Daoy (cell line): ENCODE measurements around the gene SIRT3. TPM values are rescaled to one million over a fixed set of nuclear protein-coding genes. Genes with fewer than 3 reads are reported as not detected.
A peak's percentile ranks its signal among the peaks of the same experiment; 100 is the strongest.
"Not testable (repeated sequence)": the region's sequence is repeated elsewhere in the genome, so short reads cannot be mapped to it uniquely, and the experiment has no call there.

Experiments used
- DNase-seq: peaks from one replicate; pipeline ENCODE4 v3.0.0-alpha.2; 2015; ENCODE audit warnings: low read depth
- total RNA-seq: library from RNA; depleted of rRNA; stranded (reverse); fragments of >200 nt; shearing (Covaris generic); gene quantifications from 2 replicates; pipeline ENCODE4 v1.2.3, GENCODE V29; 2014

Gene SIRT3
- total RNA-seq, 1 experiment from 2014 or later: 5.4 TPM

DNA sequence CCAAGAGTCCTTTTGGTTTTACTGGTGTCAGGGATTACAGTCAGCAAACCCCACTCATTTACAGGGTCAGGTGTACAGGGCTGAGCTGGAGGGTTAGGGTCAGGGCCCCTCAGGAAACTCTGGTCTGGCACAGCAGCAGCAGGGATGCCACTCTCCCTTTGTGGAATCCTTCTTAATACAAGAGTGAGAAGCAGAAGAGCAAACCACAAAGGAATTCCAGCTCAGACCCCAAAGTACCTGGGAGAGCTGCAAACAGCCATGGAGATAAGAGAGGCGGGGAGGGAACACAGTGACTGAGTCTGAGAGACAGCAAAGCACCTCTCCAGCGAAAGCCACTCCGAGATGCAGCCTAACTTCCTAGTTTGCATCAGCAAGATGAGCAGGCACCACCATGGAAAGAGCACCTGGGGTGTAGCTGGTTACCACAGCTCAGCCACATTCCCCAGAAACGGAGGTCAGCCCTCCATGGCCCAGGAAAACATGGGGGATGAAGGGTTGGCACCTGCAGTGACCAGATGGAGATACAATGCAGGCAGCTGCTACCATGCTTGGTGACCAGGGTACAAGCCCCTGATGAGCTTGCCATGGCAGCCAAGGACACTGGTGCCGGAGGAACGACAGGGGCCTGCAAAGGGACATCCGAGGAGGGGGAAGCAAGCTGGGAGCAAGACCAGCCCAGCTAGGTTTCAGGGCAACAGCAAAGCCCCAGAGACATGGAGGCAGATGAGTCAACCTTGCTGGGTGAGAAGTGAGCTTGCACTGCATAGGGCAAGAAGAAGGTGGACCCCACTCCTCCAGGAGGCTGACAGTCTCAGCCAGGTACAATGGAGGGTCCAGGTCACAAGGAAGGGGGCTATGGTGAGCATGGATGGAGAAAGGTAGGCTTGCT lies 32.8 kb downstream of the SIRT3 start:
- DNase-seq: peak; percentile 0

DNA sequence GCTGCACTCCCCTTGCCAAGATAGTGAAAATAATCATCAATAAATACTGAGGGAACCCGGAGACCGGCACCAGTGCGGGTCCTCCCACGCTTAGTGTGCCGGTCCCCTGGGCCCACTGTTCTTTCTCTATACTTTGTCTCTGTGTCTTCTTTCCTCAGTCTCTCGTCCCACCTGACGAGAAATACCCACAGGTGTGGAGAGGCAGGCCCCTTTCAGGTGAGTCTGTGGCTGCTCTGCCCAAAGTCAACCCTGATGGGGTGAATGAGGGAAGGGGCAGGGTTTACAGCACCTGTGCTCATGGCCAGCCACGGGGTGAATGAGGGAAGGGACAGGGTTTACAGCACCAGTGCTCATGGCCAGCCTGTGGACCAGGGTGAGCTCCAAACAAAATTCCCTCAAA lies 33.7 kb downstream of the SIRT3 start:
- no peak for DNase-seq

DNA sequence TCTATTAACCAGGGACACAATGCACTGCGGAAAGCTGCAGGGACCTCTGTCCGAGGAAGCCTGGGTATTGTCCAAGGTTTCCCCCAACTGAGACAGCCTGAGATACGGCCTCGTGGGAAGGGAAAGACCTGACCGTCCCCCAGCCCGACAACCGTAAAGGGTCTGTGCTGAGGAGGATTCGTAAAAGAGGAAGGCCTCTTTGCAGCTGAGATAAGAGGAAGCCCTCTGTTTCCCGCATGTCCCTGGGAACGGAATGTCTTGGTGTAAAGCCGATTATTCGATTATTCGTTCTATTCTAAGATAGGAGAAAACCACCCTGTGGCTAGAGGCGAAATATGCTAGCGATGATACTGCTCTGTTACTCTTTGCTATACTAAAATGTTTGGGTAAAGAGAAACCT lies 34.2 kb downstream of the SIRT3 start:
- no peak for DNase-seq

DNA sequence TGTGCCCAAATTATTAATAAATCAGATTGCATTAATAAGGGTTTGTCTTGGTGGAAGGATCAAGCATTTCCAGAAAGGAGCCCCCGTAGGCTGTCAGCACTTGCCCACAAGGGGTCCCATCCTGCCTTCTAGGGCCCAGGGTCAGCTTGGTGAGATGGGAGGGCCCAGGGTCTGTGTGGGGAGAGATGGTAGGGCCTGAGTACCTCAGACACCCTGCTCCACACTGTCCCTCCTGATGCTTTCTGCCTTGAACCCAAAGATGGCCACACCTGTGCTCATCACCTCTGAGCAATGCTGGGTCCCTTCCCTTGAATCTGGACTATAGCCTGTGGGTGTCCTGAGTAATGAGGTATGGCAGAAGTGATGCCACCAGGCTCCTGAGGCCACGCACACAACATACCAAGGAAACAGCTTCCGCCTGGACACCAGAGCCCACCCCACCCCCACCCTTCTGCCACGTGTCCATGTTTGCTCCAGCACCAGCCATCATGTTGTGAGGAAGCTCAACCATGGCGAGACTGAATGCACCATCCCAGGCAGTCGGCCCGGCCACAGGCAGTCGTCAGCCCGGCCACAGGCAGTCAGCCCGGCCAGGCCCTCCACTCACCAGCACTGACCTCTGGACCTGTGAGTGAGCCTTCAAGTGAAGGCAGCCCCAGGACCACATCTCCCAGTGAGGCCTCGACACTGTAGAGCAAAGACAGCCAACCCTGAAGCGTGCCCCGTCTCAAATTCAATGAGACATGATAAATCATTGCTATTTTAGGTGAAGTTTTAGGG lies 35.7 kb downstream of the SIRT3 start:
- DNase-seq: no peak

DNA sequence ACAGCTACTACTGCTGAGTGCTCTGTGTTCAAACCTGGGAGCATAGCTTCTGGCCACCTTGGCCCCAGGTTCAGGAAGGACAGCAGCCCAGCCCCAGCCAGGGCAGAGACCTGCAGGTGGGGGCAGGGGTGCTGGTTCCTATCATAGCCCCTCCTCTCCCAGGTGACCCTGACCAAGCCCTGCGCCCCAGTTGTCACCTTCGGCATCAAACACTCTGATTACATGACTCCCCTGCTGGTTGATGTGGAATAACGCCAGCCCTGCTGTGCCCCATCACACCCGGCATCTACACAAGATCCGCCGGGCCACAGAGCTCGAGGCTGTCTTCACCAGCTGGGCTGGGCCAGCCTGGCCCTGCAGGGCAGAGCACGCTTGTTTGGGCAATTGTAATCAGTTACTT lies 36.4 kb downstream of the SIRT3 start:
- no peak for DNase-seq

DNA sequence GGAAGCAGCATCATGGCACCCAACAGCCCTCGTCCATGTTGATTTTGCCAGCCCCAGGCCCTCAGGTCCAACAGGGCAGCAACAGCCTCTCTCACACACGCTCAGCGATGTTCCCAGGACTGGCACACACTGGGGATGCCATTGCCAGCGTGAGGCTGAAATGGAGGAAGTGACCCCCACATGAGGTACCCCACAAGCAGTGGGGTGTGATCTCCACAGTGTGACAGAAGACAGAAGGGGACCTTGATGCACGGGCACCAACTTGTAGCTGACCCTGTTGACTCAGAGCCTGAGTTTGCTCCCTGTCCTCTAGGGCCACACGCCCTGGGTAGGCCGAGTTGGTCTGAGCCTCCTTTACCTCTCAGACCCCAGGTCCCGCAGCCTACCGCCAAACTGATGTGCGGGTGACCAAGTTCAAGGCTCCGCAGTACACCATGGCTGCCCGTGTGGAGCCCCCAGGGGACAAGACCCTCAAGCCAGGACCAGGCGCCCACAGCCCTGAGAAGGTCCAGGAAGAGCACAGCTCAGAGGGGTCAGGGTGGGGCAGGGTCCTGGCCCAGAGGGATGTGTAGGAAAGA lies 37.0 kb downstream of the SIRT3 start:
- no peak for DNase-seq

DNA sequence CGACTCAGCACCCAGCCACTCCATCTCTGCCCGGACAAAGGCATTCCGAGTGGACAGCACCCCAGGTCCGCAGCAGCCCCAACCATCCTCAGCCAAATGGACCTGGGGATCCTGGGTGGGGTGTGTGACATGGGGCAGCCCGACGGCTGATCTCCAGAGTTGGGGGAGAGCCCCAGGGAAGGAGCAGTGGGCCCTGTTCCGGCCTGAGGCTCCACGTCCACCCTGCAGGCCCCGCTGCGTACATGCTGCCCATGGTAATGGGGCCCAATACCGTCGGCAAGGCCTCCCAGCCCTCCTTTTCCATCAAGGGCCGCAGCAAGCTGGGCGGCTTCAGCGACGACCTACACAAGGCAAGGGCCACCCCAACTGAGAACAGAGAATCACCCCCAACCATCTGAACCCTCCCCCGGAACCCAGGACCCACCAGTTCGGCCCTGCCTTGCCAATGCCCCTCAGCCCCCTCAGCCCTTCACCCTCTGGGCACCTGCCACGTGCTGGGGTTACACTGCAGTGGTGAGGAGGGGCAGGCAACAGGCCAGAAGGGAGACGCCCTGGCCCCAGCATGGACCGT lies 37.8 kb downstream of the SIRT3 start:
- DNase-seq: no peak

DNA sequence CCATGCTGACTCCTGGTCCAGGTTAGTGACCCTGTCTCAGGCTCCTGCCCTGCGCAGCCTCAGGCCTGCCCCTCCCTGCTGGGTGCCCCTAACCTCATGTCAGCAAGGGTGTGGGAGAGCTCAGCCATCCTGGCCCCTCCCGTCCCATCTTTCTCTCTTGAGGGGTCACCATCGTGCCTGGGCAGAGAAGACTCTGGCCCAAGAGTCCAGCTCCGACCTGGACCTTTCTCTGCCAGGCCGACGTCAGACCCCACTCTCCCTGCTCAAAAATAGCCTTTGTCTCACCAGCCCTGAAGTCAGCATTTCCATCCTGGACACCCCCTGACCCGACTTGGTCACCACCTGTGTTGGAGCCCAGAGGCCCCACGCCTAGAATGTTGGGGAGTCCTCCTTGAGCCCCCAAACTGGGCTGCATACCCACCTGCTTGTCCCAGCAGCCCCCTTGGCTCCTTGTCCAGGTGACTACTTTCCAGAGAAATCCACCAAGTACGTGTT lies 38.4 kb downstream of the SIRT3 start:
- DNase-seq: no peak

DNA sequence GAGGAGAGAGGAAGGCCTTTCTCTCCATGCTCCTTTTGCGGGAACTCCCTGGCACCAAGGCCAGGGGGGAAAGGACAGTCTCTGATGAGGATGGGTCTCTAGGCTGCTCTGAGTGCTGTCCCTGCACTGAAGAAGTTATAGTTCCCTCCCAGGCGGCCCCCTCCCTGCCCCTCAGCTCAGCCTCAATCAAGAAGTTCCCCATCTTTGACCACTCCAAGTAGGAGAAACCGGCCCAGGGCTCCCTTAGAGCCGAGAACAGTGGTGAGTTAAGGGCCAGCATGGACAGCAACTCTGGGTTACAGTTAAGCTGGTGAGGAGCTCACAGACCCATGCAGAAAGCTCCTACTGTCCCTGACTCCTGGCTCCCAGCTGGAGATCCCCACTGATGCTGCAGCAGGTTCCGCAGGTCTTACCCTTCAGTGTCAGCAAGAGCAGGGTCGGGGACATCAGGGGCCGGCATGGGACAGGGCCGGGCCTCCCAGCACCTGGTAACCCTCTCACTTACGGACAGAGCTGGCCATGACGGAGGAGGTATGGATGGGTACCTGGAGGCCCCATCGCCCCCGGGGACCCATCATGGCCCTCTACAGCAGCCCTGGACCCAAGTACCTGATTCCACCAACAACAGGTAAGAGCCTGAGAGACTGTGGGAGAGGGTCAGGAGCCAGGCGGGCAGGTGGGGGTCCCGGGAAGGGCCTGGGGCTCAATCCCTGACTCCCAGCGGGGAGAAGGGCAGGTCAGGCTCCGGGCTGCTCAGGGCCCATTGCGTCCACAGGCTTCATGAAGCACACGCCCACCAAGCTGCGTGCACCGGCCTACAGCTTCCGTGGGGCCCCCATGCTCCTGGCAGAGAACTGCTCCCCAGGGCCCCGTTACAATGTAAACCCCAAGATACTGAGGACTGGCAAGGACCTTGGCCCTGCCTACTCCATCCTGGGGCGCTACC lies 39.1 kb downstream of the SIRT3 start:
- no peak for DNase-seq

DNA sequence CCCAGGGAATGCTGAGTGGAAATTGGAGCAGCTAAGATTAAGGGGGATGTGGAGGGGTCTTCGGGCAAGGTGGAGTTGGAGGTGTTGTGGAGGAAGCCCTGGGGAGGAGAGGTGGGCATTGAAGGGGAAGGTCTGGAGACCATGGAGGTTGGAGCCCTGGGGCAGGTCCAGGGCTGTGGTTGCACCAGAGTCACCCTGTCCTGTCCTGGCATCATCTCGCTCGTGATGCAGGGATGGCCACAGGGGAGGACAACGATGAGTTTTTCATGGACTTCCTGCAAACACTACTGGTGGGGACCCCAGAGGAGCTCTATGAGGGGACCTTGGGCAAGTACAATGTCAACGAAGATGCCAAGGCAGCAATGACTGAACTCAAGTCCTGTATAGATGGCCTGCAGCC lies 42.7 kb downstream of the SIRT3 start:
- not testable (repeated sequence) for DNase-seq

DNA sequence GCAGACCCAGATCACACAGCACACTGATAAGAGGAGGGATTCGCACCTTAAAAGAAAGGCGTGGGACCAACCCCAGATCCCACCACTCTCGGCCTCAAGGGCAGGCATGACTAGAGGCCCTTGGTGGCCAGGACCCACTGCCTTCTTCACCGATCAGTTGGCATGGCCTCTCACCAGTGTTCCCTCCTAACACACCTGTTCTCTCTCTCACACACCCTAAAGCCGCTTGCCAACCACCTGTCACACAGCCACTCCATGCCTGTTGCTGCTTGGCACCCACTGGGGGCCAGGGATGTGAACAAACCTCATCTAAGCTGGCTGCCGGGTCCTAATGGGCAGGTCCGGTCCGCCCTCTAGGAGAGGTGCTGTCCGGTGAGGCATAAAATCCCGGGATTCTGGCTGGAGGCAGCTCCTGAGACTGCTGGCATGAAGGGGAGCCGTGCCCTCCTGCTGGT lies 43.4 kb downstream of the SIRT3 start, which contains the start of gene SCGB1C1:
SCGB1C1 (plus strand) TSS at position 405 of the 455 bp plus-strand sequence; CDS start at position 427, 22 bp downstream.
- not testable (repeated sequence) for DNase-seq

DNA sequence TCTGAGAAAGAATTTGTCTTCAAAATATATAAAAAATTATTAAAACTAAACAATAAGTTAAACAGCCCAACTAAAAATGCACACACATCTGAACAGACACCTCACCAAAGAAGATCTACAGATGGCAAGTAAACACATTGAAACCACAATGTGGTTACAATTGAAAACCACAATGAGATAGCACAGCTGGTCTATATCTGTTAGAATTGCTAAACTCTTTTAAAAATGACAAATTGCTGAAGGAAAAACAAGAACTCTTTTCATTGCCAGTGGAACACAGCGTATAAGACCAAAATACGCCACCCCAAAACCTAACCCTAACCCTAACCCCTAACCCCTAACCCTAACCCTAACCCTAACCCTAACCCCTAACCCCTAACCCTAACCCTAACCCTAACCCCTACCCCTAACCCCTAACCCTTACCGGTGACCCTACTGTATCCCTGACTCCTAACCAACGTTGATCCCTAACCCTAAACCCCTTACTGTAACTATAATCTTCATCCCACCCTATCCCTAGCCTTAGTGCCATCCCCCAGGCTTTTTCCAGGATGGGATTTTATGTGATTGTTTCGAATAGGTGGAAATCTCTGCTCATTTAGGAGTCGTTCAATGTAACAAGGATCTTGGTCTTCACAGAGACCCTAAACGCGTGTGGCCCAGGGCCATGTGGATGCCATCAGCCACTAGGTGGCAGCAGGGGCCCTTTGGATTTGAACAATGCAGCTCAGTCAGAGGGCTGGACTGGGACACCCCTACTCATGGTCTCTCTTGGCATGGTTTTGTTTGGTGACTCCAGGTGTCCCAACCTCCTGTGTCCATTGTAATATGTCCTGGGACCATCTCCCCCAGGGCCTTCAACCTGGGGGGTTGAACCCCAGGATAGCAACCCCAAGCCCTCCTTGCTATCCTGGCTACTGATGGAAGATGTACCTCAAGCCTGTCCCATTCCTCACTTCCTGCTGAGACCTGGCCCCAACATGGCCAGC lies 44.4 kb downstream of the SIRT3 start:
- DNase-seq: not testable (repeated sequence)

DNA sequence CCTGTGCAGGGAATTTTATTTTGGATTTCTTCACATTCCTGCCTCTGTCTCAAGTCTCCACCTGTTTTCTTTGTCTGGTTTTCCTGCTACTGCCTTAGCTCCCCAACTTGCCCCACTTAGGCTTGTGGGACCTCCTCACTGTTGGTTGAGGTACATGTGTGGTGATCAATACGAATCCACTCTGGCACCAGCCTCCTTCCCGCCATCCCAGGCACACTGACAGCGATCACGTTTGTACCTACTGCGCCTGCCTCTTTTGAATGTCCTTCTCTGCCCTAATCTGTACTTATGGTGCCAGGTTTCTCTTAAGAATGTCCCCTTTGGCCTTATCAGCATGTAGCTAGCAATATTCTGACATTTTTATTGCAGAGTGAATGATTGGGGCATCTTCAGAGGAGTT lies 45.6 kb downstream of the SIRT3 start:
- not testable (repeated sequence) for DNase-seq

DNA sequence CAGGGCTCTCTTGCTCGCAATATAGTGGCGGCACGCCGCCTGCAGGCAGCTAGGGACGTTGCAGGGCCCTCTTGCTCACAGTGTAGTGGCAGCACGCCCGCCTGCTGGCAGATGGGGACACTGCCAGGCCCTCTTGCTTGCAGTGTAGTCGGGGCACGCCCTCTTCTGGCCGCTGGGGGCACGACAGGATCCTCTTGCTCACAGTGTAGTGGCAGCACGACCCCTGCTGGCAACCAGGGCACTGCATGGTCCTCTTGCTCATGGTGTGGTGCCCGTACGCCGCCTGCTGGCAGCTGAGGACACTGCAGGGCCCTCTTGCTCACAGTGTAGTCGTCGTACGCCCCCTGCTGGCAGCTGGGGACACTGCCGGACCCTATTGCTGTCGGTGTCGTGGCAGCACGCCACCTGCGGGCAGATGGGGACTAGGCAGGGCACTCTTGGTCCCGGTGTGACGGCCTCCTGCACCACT lies 46.3 kb downstream of the SIRT3 start:
- DNase-seq: not testable (repeated sequence)

DNA sequence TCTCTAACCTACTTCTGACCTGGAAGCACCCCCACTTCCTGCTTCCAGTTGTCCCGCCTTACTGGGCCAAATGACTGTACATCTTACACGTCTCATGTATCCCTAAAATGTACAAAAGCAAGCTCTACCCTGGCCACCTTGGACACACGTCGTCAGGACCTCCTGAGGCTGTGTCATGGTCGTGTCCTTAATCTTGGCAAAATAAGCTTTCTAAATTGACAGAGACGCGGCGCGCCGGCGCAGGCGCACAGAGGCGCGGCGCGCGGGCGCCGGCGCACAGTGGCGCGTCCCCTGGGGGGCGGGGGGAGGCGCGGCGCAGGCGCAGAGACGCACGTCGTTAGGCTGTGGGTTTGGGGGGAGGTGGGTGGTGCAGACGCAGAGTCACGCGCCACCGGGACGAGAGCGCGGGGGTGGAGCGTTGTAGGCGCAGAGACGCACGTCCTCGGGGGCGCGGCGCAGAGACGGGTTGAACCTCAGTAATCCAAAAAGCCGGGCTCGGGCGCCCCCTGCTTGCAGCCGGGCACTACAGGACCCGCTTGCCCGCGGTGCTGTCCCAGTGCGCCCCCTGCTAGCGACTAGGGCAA lies 46.9 kb downstream of the SIRT3 start:
- not testable (repeated sequence) for DNase-seq

DNA sequence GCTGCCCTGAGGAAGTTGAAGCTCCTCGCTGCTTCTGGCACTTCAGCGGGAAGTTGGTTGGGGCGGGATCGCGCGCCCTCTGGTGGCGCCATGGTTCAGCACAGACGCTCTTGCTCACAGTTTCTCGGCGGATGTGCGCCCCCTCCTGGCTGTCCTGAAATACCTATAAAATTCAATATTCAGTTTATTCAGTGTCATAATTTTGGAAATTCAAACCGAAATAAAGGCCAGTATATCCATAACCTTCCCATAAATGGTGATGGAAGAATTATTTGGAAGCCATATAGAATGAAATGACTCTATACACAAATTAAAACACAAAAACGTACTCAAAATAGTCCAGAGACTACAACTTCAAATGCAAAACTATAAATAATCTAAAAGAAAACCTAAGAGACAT lies 55.9 kb downstream of the SIRT3 start:
- not testable (repeated sequence) for DNase-seq
